Upper lobe of left lung (tissue), 6 donors: ENCODE data around the gene CNPY1. TPM values are rescaled to one million over a fixed set of nuclear protein-coding genes. Genes with fewer than 3 reads are reported as not detected.

Experiments
- ATAC-seq, 2 donors: fragments of 200-7000 bp; cut with Tn5 transposase; one replicate each; pipeline ENCODE4 v1.9.1; 2022; ENCODE audit warnings: mild to moderate bottlenecking in 2 of 2, moderate library complexity in 2 of 2; ENCODE audit not compliant: low FRiP score in 2 of 2
- DNase-seq, 2 donors: peaks; one replicate each; pipeline ENCODE4 v3.0.0-alpha.2; 2019 to 2020
- H3K27ac ChIP-seq, 4 donors: fragments of 200-600 bp; sonication (generic); one replicate each; pipeline ENCODE4 v1.5.1; 2016 to 2019
- H3K27me3 ChIP-seq, 4 donors: fragments of 200-600 bp; sonication (generic); one replicate each; pipeline ENCODE4 v1.5.1; 2017 to 2019
- H3K36me3 ChIP-seq, 4 donors: fragments of 200-600 bp; sonication (generic); one replicate each; pipeline ENCODE4 v1.5.1; 2016 to 2019
- H3K4me1 ChIP-seq, 4 donors: fragments of 200-600 bp; sonication (generic); one replicate each; pipeline ENCODE4 v1.5.1; 2018 to 2019
- H3K4me3 ChIP-seq, 4 donors: fragments of 200-600 bp; sonication (generic); one replicate each; pipeline ENCODE4 v1.5.1; 2017 to 2019; ENCODE audit warnings: mild to moderate bottlenecking in 2 of 4, moderate library complexity in 1 of 4
- H3K9me3 ChIP-seq, 4 donors: fragments of 200-600 bp; sonication (generic); one replicate each; pipeline ENCODE4 v1.5.1; 2018 to 2019
- CTCF ChIP-seq, 6 experiments: fragments of 450-650 bp in 4 of 6; fragments of 200-600 bp in 2 of 6; sonication (generic) in 2 of 6; IDR thresholded peaks; one replicate each; pipeline ENCODE4 v1.5.1; 2016 to 2019; ENCODE audit warnings: antibody characterized with exemption in 6 of 6
- EP300 ChIP-seq, 4 donors: sonication (generic); formaldehyde crosslinking; IDR thresholded peaks; one replicate each; pipeline ENCODE4 v1.5.1; 2017; ENCODE audit warnings: antibody characterized with exemption in 4 of 4, control low read depth in 2 of 4
- POLR2A ChIP-seq, 4 donors: fragments of 450-650 bp; IDR thresholded peaks; one replicate each; pipeline ENCODE4 v1.5.1; 2016 to 2017; ENCODE audit warnings: antibody characterized with exemption in 4 of 4, mild to moderate bottlenecking in 2 of 4
- POLR2AphosphoS5 ChIP-seq, 2 donors: sonication (generic); formaldehyde crosslinking; IDR thresholded peaks; one replicate each; pipeline ENCODE4 v1.5.1; 2017; ENCODE audit warnings: antibody characterized with exemption in 2 of 2
- WGBS, 2 donors: methylation state at CpG; one replicate each; pipeline ENCODE4 v1.1.5; 2017 to 2018; 5-methylcytosine and 5-hydroxymethylcytosine counted together
- total RNA-seq, 6 donors: library from RNA; depleted of rRNA in 4 of 6; stranded (reverse); fragments of >200 nt in 4 of 6; gene quantifications; one replicate each; pipeline versions ENCODE4 v1.1.0 to v1.2.1, GENCODE V29; 2016 to 2021
- donor health status: DM: no; HTN: no; CAD: no; lungs with moderate emphysema.
- donor health status: DM: no; HTN: yes; CAD: no; lungs with severe emphysema.

Gene CNPY1
- total RNA-seq, 6 donors from 2014 or later = not detected

- whole genome bisulfite sequencing, 2 donors = 76% methylated on average over 17 to 19 of the region's 21 CpGs
- no peaks in the 10 kb centered on the region for H3K27me3 ChIP-seq
These were observed 3.1 kb downstream of the CNPY1 start for GRCh38 chr7:155543011-155543876.

GRCh38 chr7:155541986-155542675 lies 4.2 kb downstream of the CNPY1 start:
- no peak overlapping the region for H3K4me3 ChIP-seq
- H3K4me1 ChIP-seq = no peaks in the 10 kb centered on the region
- 61 to 64% methylated on average over 15 to 19 of the region's 19 CpGs for WGBS, 2 donors
- TF ChIP-seq EP300 (IDR thresholded peaks at IDR 0.05) = no peak
- TF ChIP-seq POLR2AphosphoS5 (IDR thresholded peaks at IDR 0.05) = no peak
- TF ChIP-seq CTCF (IDR thresholded peaks at IDR 0.05) = no peak
- no peak for TF ChIP-seq POLR2A (IDR thresholded peaks at IDR 0.05)
- H3K36me3 ChIP-seq = no peaks in the 10 kb centered on the region
- H3K9me3 ChIP-seq = no peaks in the 10 kb centered on the region
- DNase-seq = no peak
- ATAC-seq = no peak
- no peak overlapping the region for H3K27ac ChIP-seq
- H3K27me3 ChIP-seq = no peaks in the 10 kb centered on the region

More at GRCh38 chr7:155543011-155543876, 3.1 kb downstream of the CNPY1 start:
- Histone ChIP-seq H3K36me3 (no peaks in the 10 kb centered on the region), H3K4me1 (no peaks in the 10 kb centered on the region), H3K4me3 (no peak overlapping the region), H3K27ac (no peak overlapping the region), H3K9me3 (no peaks in the 10 kb centered on the region)
- DNase-seq = no peak
- TF ChIP-seq POLR2AphosphoS5 (IDR thresholded peaks at IDR 0.05) (no peak), EP300 (IDR thresholded peaks at IDR 0.05) (no peak), CTCF (IDR thresholded peaks at IDR 0.05) (no peak), POLR2A (IDR thresholded peaks at IDR 0.05) (no peak)
- ATAC-seq = no peak

- Histone ChIP-seq H3K4me3 (no peak overlapping the region), H3K36me3 (no peaks in the 10 kb centered on the region), H3K27me3 (no peaks in the 10 kb centered on the region), H3K9me3 (no peaks in the 10 kb centered on the region), H3K4me1 (no peaks in the 10 kb centered on the region), H3K27ac (no peak overlapping the region)
- TF ChIP-seq EP300 (IDR thresholded peaks at IDR 0.05) = no peak
- no peak for TF ChIP-seq CTCF (IDR thresholded peaks at IDR 0.05)
- TF ChIP-seq POLR2AphosphoS5 (IDR thresholded peaks at IDR 0.05) = no peak
- TF ChIP-seq POLR2A (IDR thresholded peaks at IDR 0.05) = no peak
- DNase-seq (no peak), ATAC-seq (no peak)
- 64 to 70% methylated on average over 11 to 12 of the region's 12 CpGs for WGBS, 2 donors
These were observed 5.8 kb downstream of the CNPY1 start for GRCh38 chr7:155540553-155540952.

GRCh38 chr7:155538293-155538692 lies 8.1 kb downstream of the CNPY1 start:
- Histone ChIP-seq H3K27ac (no peak overlapping the region), H3K9me3 (no peaks in the 10 kb centered on the region), H3K4me3 (no peak overlapping the region), H3K27me3 (peaks cover 0 to 15% (median 5%) of the 10 kb centered on the region in 4 donors), H3K36me3 (no peaks in the 10 kb centered on the region), H3K4me1 (peaks cover 5 to 8% (median 6%) of the 10 kb centered on the region in 4 donors)
- TF ChIP-seq POLR2A (IDR thresholded peaks at IDR 0.05) = no peak
- no peak for TF ChIP-seq EP300 (IDR thresholded peaks at IDR 0.05)
- no peak for TF ChIP-seq CTCF (IDR thresholded peaks at IDR 0.05)
- TF ChIP-seq POLR2AphosphoS5 (IDR thresholded peaks at IDR 0.05) = no peak
- DNase-seq = no peak
- ATAC-seq = no peak
- 51 to 76% methylated on average over 3 to 9 of the region's 9 CpGs for WGBS, 2 donors
